Measurements from ENCODE around the gene SLCO2A1. TPM values are rescaled to one million over a fixed set of nuclear protein-coding genes. Genes with fewer than 3 reads are reported as not detected.

SLCO2A1 gene
- total RNA-seq, 1 donor from 2014 or later, result 0.07 TPM

GRCh38 chr3:133884054-133884886, 145.5 kb downstream of the SLCO2A1 start:
- Histone ChIP-seq H3K27ac (no peak overlapping the region), H3K79me2 (ENCODE audit: low read depth) (no peaks in the 10 kb centered on the region), H4K20me1 (ENCODE audit: low read depth) (no peaks in the 10 kb centered on the region), H3K4me1 (peaks cover 16% of the 10 kb centered on the region), H3K4me3 (no peak overlapping the region), H3K36me3 (no peaks in the 10 kb centered on the region), H3K9ac (no peak overlapping the region), H2AFZ (replicated peaks) (no peak overlapping the region), H3F3A (ENCODE audit: low read depth) (peaks cover 4% of the 10 kb centered on the region), H3K9me3 (ENCODE audit: low read depth) (no peaks in the 10 kb centered on the region), H3K4me2 (no peak overlapping the region), H3K27me3 (no peaks in the 10 kb centered on the region)
- TF ChIP-seq EZH2phosphoT487 (IDR thresholded peaks at IDR 0.05) (no peak), EZH2 (IDR thresholded peaks at IDR 0.05) (no peak), CTCF (IDR thresholded peaks at IDR 0.05) (no peak)
- H3K27me3 Mint-ChIP-seq (ENCODE audit: insufficient read depth, low read depth), result peaks cover 2% of the 10 kb centered on the region
- DNase-seq (ENCODE audit: low spot score), result no peak
- no peak overlapping the region for H3K27ac Mint-ChIP-seq
- no peaks in the 10 kb centered on the region for H3K9me3 Mint-ChIP-seq
- no peak overlapping the region for H3K4me3 Mint-ChIP-seq
- peaks cover 3% of the 10 kb centered on the region for H3K36me3 Mint-ChIP-seq
- peaks cover 14% of the 10 kb centered on the region for H3K4me1 Mint-ChIP-seq

GRCh38 chr3:133883641-133884040, 146.1 kb downstream of the SLCO2A1 start:
- TF ChIP-seq EZH2 (IDR thresholded peaks at IDR 0.05), result no peak
- no peak for TF ChIP-seq EZH2phosphoT487 (IDR thresholded peaks at IDR 0.05)
- TF ChIP-seq CTCF (IDR thresholded peaks at IDR 0.05), result no peak
- no peak overlapping the region for H3K27ac Mint-ChIP-seq
- H3K4me2 ChIP-seq, result no peak overlapping the region
- H3K9ac ChIP-seq, result no peak overlapping the region
- peaks cover 2% of the 10 kb centered on the region for H3K27me3 Mint-ChIP-seq (ENCODE audit: insufficient read depth, low read depth)
- H3K9me3 ChIP-seq (ENCODE audit: low read depth), result no peaks in the 10 kb centered on the region
- peaks cover 9% of the 10 kb centered on the region for H3K4me1 Mint-ChIP-seq
- no peaks in the 10 kb centered on the region for H3K36me3 ChIP-seq
- no peaks in the 10 kb centered on the region for H4K20me1 ChIP-seq (ENCODE audit: low read depth)
- H3K4me1 ChIP-seq, result peaks cover 16% of the 10 kb centered on the region
- H3K4me3 ChIP-seq, result no peak overlapping the region
- H3K27ac ChIP-seq, result no peak overlapping the region
- H3K27me3 ChIP-seq, result no peaks in the 10 kb centered on the region
- H3K9me3 Mint-ChIP-seq, result peaks cover under 1% of the 10 kb centered on the region
- H3K4me3 Mint-ChIP-seq, result no peak overlapping the region
- peaks cover 4% of the 10 kb centered on the region for H3F3A ChIP-seq (ENCODE audit: low read depth)
- DNase-seq (ENCODE audit: low spot score), result no peak
- peaks cover 3% of the 10 kb centered on the region for H3K36me3 Mint-ChIP-seq
- H3K79me2 ChIP-seq (ENCODE audit: low read depth), result no peaks in the 10 kb centered on the region
- H2AFZ ChIP-seq (replicated peaks), result no peak overlapping the region

- Histone ChIP-seq H2AFZ (replicated peaks) (no peak overlapping the region), H3K36me3 (no peaks in the 10 kb centered on the region), H3K4me2 (no peak overlapping the region), H3K79me2 (ENCODE audit: low read depth) (no peaks in the 10 kb centered on the region), H3K9me3 (ENCODE audit: low read depth) (no peaks in the 10 kb centered on the region), H3F3A (ENCODE audit: low read depth) (peaks cover 4% of the 10 kb centered on the region), H3K4me3 (no peak overlapping the region), H3K27ac (no peak overlapping the region), H4K20me1 (ENCODE audit: low read depth) (no peaks in the 10 kb centered on the region), H3K27me3 (no peaks in the 10 kb centered on the region), H3K4me1 (peaks cover 11% of the 10 kb centered on the region), H3K9ac (no peak overlapping the region)
- Mint-ChIP-seq H3K4me3 (no peak overlapping the region), H3K4me1 (peaks cover 4% of the 10 kb centered on the region), H3K9me3 (peaks cover 6% of the 10 kb centered on the region), H3K36me3 (peaks cover 3% of the 10 kb centered on the region), H3K27me3 (ENCODE audit: insufficient read depth, low read depth) (peaks cover 2% of the 10 kb centered on the region), H3K27ac (no peak overlapping the region)
- no peak for TF ChIP-seq EZH2 (IDR thresholded peaks at IDR 0.05)
- no peak for TF ChIP-seq EZH2phosphoT487 (IDR thresholded peaks at IDR 0.05)
- no peak for TF ChIP-seq CTCF (IDR thresholded peaks at IDR 0.05)
- no peak for DNase-seq (ENCODE audit: low spot score)
Measured at GRCh38 chr3:133882986-133883586, 146.6 kb downstream of the SLCO2A1 start.

Measured in neural progenitor cell (in vitro differentiated cells).